HCT116 (cell line): ENCODE measurements around the gene MSMB. TPM values are rescaled to one million over a fixed set of nuclear protein-coding genes. Genes with fewer than 3 reads are reported as not detected.

Experiments
- ATAC-seq: fragments of 200-7000 bp; cut with Tn5 transposase; 2 replicates; pipeline ENCODE4 v1.9.1; 2020; ENCODE audit warnings: mild to moderate bottlenecking, moderate library complexity
- BruUV-seq: library from RNA; stranded (reverse); fragments of 400-500 nt; replicated peaks from 2 replicates; lab custom pipeline; 2021; lab: Mats Ljungman, UMichigan
- CTCF ChIA-PET: fragments of 300-600 bp; sonication (Branson Sonifier 250); formaldehyde crosslinking; loops from one replicate; lab custom pipeline; 2021; ENCODE audit warnings: antibody characterized with exemption; lab: Charles Lee
- POLR2A ChIA-PET: fragments of 300-600, 350-600 bp; sonication (Branson Sonifier 250); formaldehyde crosslinking; loops from one replicate; lab custom pipeline; 2021; ENCODE audit warnings: antibody characterized with exemption; lab: Charles Lee
- RAD21 ChIA-PET, 2 experiments: fragments of 300-600 bp; sonication (Branson Sonifier 250); formaldehyde crosslinking; loops; one replicate each; lab custom pipeline; 2023; ENCODE audit warnings: low total read pairs in 2 of 2; ENCODE audit not compliant: uncharacterized antibody in 2 of 2, unreplicated experiment in 2 of 2, low non-redundant PET in 1 of 2; lab: Charles Lee
- DNase-seq: peaks from one replicate; pipeline ENCODE4 v3.0.0-alpha.2; 2010; ENCODE audit warnings: low read depth, low spot score
- H2AFZ ChIP-seq: fragments of 200-600 bp; shearing (Covaris generic), sonication (generic); 2 replicates; pipeline ENCODE4 v1.6.1; 2017; ENCODE audit warnings: low read depth, mixed run types, mixed read lengths, antibody characterized with exemption, low read length; ENCODE audit not compliant: poor library complexity, severe bottlenecking
- H3K27ac ChIP-seq: 2 replicates; pipeline ENCODE4 v1.5.1; 2012; ENCODE audit warnings: low read depth, low read length
- H3K27me3 ChIP-seq: fragments of 200-600 bp; sonication (generic); 2 replicates; pipeline ENCODE4 v1.6.1; 2016; ENCODE audit warnings: mixed run types, low read length, mixed read lengths; ENCODE audit not compliant: insufficient read depth
- H3K36me3 ChIP-seq, 2 experiments: fragments of 200-500 bp in 1 of 2; fragments of 200-600 bp in 1 of 2; sonication (Bioruptor generic) in 1 of 2; sonication (generic) in 1 of 2; 2 replicates each; pipeline versions ENCODE4 v1.5.1 to v1.6.1; 2014 to 2016; ENCODE audit warnings: low read length in 2 of 2, inconsistent platforms in 1 of 2, mixed read lengths in 1 of 2, mixed run types in 1 of 2; ENCODE audit not compliant: insufficient read depth in 2 of 2, control insufficient read depth in 1 of 2
- H3K4me1 ChIP-seq, 2 experiments: fragments of 200-600 bp in 1 of 2; sonication (generic) in 1 of 2; 2 replicates each; pipeline versions ENCODE4 v1.5.1 to v1.6.1; 2012 to 2017; ENCODE audit warnings: low read length in 2 of 2, inconsistent platforms in 1 of 2, mild to moderate bottlenecking in 1 of 2, mixed read lengths in 1 of 2, mixed run types in 1 of 2, moderate library complexity in 1 of 2; ENCODE audit not compliant: insufficient read depth in 2 of 2, control insufficient read depth in 1 of 2
- H3K4me2 ChIP-seq: fragments of 200-600 bp; sonication (generic); 2 replicates; pipeline ENCODE4 v1.6.1; 2017; ENCODE audit warnings: mixed run types, low read length, mixed read lengths
- H3K4me3 ChIP-seq, 2 experiments: fragments of 200-600 bp in 1 of 2; sonication (generic) in 1 of 2; replicated peaks in 1 of 2; 2 replicates each; pipeline ENCODE4 v1.5.1; 2011 to 2016; ENCODE audit warnings: low read length in 2 of 2, control low read depth in 1 of 2, low read depth in 1 of 2, mild to moderate bottlenecking in 1 of 2, mixed read lengths in 1 of 2, mixed run types in 1 of 2
- H3K79me2 ChIP-seq: fragments of 200-600 bp; sonication (generic); 2 replicates; pipeline ENCODE4 v1.6.1; 2017; ENCODE audit warnings: mild to moderate bottlenecking, mixed run types, low read length, moderate library complexity, mixed read lengths; ENCODE audit not compliant: insufficient read depth
- H3K9ac ChIP-seq: fragments of 200-600 bp; sonication (generic); 2 replicates; pipeline ENCODE4 v1.6.1; 2016; ENCODE audit warnings: low read length, mixed read lengths
- H3K9me2 ChIP-seq: fragments of 200-600 bp; sonication (generic), shearing (Covaris generic); 2 replicates; pipeline ENCODE4 v1.6.1; 2017; ENCODE audit warnings: mixed run types, mild to moderate bottlenecking, moderate library complexity; ENCODE audit not compliant: insufficient read depth
- H3K9me3 ChIP-seq, 2 experiments: fragments of 200-500 bp in 1 of 2; fragments of 200-600 bp in 1 of 2; sonication (Bioruptor generic) in 1 of 2; sonication (generic) in 1 of 2; 2 replicates each; pipeline ENCODE4 v1.6.1; 2014 to 2017; ENCODE audit warnings: low read length in 2 of 2, mixed read lengths in 2 of 2, inconsistent platforms in 1 of 2, low read depth in 1 of 2, mild to moderate bottlenecking in 1 of 2, mixed run types in 1 of 2, moderate library complexity in 1 of 2; ENCODE audit not compliant: control insufficient read depth in 1 of 2, insufficient read depth in 1 of 2
- H4K20me1 ChIP-seq: fragments of 200-600 bp; sonication (generic), shearing (Covaris generic); 2 replicates; pipeline ENCODE4 v1.6.1; 2017; ENCODE audit warnings: mixed run types, mild to moderate bottlenecking, moderate library complexity; ENCODE audit not compliant: insufficient read depth
- POLR2A ChIP-seq: IDR thresholded peaks from 2 replicates; pipeline ENCODE4 v1.7.0; 2011; ENCODE audit warnings: borderline replicate concordance; ENCODE audit not compliant: insufficient read depth, insufficient read length; ENCODE audit errors: extremely low read depth
- POLR2AphosphoS5 ChIP-seq: IDR thresholded peaks from 2 replicates; pipeline ENCODE4 v1.6.1; 2011; ENCODE audit warnings: mild to moderate bottlenecking, low read depth, low read length, moderate library complexity
- REST ChIP-seq: IDR thresholded peaks from 2 replicates; pipeline ENCODE4 v1.6.1; 2012; ENCODE audit warnings: low read depth
- SP1 ChIP-seq: IDR thresholded peaks from 2 replicates; pipeline ENCODE4 v1.6.1; 2012; ENCODE audit warnings: low read depth
- intact Hi-C: fragments of 100-400 bp; cut with micrococcal nuclease; formaldehyde crosslinking; loops from 2 replicates; pipeline ENCODE4 v1.10.0; 2022
- total RNA-seq: library from RNA; stranded (reverse); gene quantifications from one replicate; pipeline ENCODE4 v1.2.1, GENCODE V29; 2021; ENCODE audit not compliant: unreplicated experiment

The MSMB gene
- total RNA-seq, 1 experiment from 2014 or later: not detected

GRCh38 chr10:46091828-46092523, 45.9 kb upstream of the MSMB start:
- ChIA-PET CTCF (no interaction called here), POLR2A (no interaction called here), RAD21 (no interaction called here)
- TF ChIP-seq POLR2A: no peak
- no TSS peak for BruUV-seq
- Histone ChIP-seq H3K9me2 (no peaks in the 10 kb centered on the region), H3K27ac (no peak overlapping the region), H3K4me1 (peaks cover 0 to 10% of the 10 kb centered on the region in 2 experiments; a peak in 2 of 4 replicates), H3K9me3 (no peaks in the 10 kb centered on the region), H3K27me3 (no peaks in the 10 kb centered on the region), H2AFZ (no peak overlapping the region), H4K20me1 (no peaks in the 10 kb centered on the region), H3K4me2 (no peak overlapping the region), H3K4me3 (no peak overlapping the region), H3K79me2 (no peaks in the 10 kb centered on the region), H3K9ac (no peak overlapping the region), H3K36me3 (no peaks in the 10 kb centered on the region)
- intact Hi-C loops: no loop called here
- DNase-seq (no peak), ATAC-seq (no peak; the same call in 1 of the 2 replicates)

DNA sequence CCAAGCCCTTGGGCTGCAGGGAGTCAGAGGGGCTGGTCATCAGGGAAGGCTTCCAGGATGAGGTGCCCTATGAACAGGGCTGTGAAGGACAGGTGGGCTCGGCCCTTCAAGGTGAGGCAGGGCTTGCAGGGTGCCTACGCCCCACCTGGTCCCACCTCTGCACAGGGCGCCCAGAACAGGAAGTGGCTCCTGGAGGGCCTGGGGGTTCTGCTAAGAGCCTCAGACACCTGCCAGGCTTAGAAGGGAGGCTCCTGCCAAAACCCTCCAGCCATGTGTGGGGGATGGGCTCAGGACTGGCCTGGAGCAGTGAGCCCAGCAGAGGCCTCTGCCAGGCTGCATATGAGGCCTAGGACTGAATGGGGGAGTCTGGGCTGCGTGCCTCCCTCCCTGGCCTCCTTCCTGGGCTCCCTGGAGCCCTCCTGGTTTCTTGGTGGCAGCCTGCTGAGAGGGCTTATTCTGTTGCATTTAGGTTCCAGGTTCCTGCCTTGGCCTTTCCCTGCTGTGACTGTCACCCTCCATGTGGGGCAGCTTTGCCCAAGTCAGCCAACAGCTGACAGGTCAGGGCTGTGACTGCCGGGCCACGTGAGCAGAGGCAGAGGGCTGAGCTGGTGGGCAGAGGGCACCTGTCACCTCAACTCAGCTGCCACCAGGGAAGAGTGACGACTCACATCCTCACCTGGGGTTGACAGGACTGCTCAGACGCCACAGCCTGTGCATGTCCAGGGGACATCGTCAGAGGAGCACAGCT, 45.2 kb upstream of the MSMB start:
- Histone ChIP-seq H3K36me3 (no peaks in the 10 kb centered on the region), H3K79me2 (no peaks in the 10 kb centered on the region), H3K4me1 (peaks cover 0 to 3% of the 10 kb centered on the region in 2 experiments; a peak in 2 of 4 replicates), H4K20me1 (no peaks in the 10 kb centered on the region), H3K4me3 (no peak overlapping the region), H3K9ac (no peak overlapping the region), H3K9me2 (no peaks in the 10 kb centered on the region), H3K27ac (no peak overlapping the region), H3K9me3 (no peaks in the 10 kb centered on the region), H2AFZ (no peak overlapping the region), H3K27me3 (no peaks in the 10 kb centered on the region), H3K4me2 (no peak overlapping the region)
- TF ChIP-seq POLR2A (no peak), SP1 (no peak), POLR2AphosphoS5 (no peak), REST (no peak)
- RAD21 ChIA-PET: no interaction called here
- ATAC-seq: no peak; the same call in none of the 2 replicates
- no TSS peak for BruUV-seq
- intact Hi-C loops: no loop called here
- POLR2A ChIA-PET: no interaction called here
- no peak for DNase-seq
- CTCF ChIA-PET: no interaction called here
